ENCODE data around the gene BMP8A. TPM values are rescaled to one million over a fixed set of nuclear protein-coding genes. Genes with fewer than 3 reads are reported as not detected.

The BMP8A gene
- total and polyA plus RNA-seq, 2 donors from 2014 or later, result 1.2 TPM; not detected in 1

- Histone ChIP-seq H3K27ac (ENCODE audit: low read depth in 2 of 2, low read length in 2 of 2) (no peak overlapping the region), H3K36me3 (ENCODE audit: control insufficient read depth in 2 of 3, insufficient read depth in 3 of 3, low read length in 3 of 3) (no peaks in the 10 kb centered on the region), H3K4me3 (ENCODE audit: low read length in 3 of 3) (no peak overlapping the region), H3K4me1 (ENCODE audit: control insufficient read depth in 2 of 3, insufficient read depth in 2 of 3, low read depth in 1 of 3, low read length in 3 of 3) (peaks cover 0 to 3% (median 0%) of the 10 kb centered on the region in 3 donors), H3K9me3 (ENCODE audit: control insufficient read depth in 2 of 3, insufficient read depth in 1 of 3, low read length in 3 of 3) (no peaks in the 10 kb centered on the region), H3K9ac (ENCODE audit: low read length in 3 of 3) (no peak overlapping the region), H3K27me3 (ENCODE audit: control insufficient read depth, insufficient read depth, low read length) (no peaks in the 10 kb centered on the region)
- intact Hi-C loops (cut with DNase I), result no loop called here
- DNase-seq, result no peak
- FAIRE-seq, result no peak
- TF ChIP-seq, protein P1, sequence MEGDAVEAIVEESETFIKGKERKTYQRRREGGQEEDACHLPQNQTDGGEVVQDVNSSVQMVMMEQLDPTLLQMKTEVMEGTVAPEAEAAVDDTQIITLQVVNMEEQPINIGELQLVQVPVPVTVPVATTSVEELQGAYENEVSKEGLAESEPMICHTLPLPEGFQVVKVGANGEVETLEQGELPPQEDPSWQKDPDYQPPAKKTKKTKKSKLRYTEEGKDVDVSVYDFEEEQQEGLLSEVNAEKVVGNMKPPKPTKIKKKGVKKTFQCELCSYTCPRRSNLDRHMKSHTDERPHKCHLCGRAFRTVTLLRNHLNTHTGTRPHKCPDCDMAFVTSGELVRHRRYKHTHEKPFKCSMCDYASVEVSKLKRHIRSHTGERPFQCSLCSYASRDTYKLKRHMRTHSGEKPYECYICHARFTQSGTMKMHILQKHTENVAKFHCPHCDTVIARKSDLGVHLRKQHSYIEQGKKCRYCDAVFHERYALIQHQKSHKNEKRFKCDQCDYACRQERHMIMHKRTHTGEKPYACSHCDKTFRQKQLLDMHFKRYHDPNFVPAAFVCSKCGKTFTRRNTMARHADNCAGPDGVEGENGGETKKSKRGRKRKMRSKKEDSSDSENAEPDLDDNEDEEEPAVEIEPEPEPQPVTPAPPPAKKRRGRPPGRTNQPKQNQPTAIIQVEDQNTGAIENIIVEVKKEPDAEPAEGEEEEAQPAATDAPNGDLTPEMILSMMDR (IDR thresholded peaks at IDR 0.05; ENCODE audit: borderline replicate concordance, extremely low read depth, insufficient read depth), result no peak
These were observed 13.9 kb downstream of the BMP8A start for GRCh38 chr1:39505289-39505688.

DNA sequence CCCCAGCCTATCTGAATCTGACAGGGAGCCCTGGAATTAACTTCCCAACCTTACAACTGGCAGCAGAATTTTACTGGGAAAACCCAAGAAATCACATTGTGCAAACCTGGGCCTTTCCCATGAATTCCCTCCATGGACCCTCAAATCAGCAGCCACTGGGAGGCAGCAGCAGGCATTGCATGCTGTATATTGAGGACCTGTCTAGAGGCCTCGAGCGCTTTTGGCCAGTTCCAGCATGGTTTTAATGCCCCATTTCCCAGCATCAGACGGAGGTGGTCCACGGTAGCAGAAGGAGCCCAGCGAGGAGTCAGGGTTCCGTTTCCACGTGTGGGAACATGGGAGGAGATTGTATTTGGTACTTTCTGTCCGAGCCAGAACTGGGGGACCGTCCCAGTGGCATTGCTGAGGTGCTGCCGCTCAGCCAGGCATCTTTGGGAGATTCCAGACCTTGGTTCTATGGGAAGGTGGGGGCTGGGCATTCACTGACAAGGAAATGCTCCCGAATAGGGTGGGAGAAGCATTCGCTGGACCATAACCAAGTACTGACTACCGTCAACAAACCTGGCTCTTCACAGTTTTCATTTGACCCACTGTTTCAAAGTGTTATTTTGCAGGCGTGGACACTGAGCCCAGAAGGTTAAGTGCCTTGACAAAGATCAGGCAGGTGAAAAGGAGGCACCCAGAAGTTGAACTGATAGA is 15.9 kb downstream of the BMP8A start:
- no peak overlapping the region for H3K9ac ChIP-seq (ENCODE audit: low read length in 3 of 3)
- H3K4me3 ChIP-seq (ENCODE audit: low read length in 3 of 3), result no peak overlapping the region
- FAIRE-seq (no peak), DNase-seq (peak in 2 of 5 donors; percentile 31 to 58)
- intact Hi-C loops (cut with DNase I), result no loop called here
- H3K27me3 ChIP-seq (ENCODE audit: control insufficient read depth, insufficient read depth, low read length), result no peaks in the 10 kb centered on the region
- H3K9me3 ChIP-seq (ENCODE audit: control insufficient read depth in 2 of 3, insufficient read depth in 1 of 3, low read length in 3 of 3), result no peaks in the 10 kb centered on the region
- TF ChIP-seq, protein P1 (IDR thresholded peaks at IDR 0.05; ENCODE audit: borderline replicate concordance, extremely low read depth, insufficient read depth), result no peak
- no peaks in the 10 kb centered on the region for H3K36me3 ChIP-seq (ENCODE audit: control insufficient read depth in 2 of 3, insufficient read depth in 3 of 3, low read length in 3 of 3)
- no peak overlapping the region for H3K27ac ChIP-seq (ENCODE audit: low read depth in 2 of 2, low read length in 2 of 2)
- peaks cover 0 to 3% (median 0%) of the 10 kb centered on the region in 3 donors for H3K4me1 ChIP-seq (ENCODE audit: control insufficient read depth in 2 of 3, insufficient read depth in 2 of 3, low read depth in 1 of 3, low read length in 3 of 3)

GRCh38 chr1:39508266-39508665 is 16.8 kb downstream of the BMP8A start:
- no peak overlapping the region for H3K4me3 ChIP-seq (ENCODE audit: low read length in 3 of 3)
- intact Hi-C loops (cut with DNase I), result no loop called here
- FAIRE-seq, result no peak
- no peaks in the 10 kb centered on the region for H3K27me3 ChIP-seq (ENCODE audit: control insufficient read depth, insufficient read depth, low read length)
- no peaks in the 10 kb centered on the region for H3K9me3 ChIP-seq (ENCODE audit: control insufficient read depth in 2 of 3, insufficient read depth in 1 of 3, low read length in 3 of 3)
- no peaks in the 10 kb centered on the region for H3K36me3 ChIP-seq (ENCODE audit: control insufficient read depth in 2 of 3, insufficient read depth in 3 of 3, low read length in 3 of 3)
- DNase-seq, result no peak
- H3K27ac ChIP-seq (ENCODE audit: low read depth in 2 of 2, low read length in 2 of 2), result no peak overlapping the region
- H3K9ac ChIP-seq (ENCODE audit: low read length in 3 of 3), result no peak overlapping the region
- TF ChIP-seq, protein P1 (IDR thresholded peaks at IDR 0.05; ENCODE audit: borderline replicate concordance, extremely low read depth, insufficient read depth), result no peak
- peaks cover 0 to 3% (median 0%) of the 10 kb centered on the region in 3 donors for H3K4me1 ChIP-seq (ENCODE audit: control insufficient read depth in 2 of 3, insufficient read depth in 2 of 3, low read depth in 1 of 3, low read length in 3 of 3)

Measured in kidney (tissue), 14 donors.